ENCODE data around the gene MORN1.

GRCh38 chr1:2336499-2336898, 54.9 kb downstream of the MORN1 start:
- TF ChIP-seq CTCF (IDR thresholded peaks at IDR 0.05; ENCODE audit: poor library complexity) (no peak), EZH2phosphoT487 (IDR thresholded peaks at IDR 0.05; ENCODE audit: low read depth, severe bottlenecking, unreplicated experiment) (no peak), EZH2 (IDR thresholded peaks at IDR 0.05; ENCODE audit: borderline replicate concordance) (no peak)

Measured in hepatocyte (in vitro differentiated cells).